ENCODE results near the gene SENP2. TPM values are rescaled to one million over a fixed set of nuclear protein-coding genes. Genes with fewer than 3 reads are reported as not detected.

The SENP2 gene
- polyA plus RNA-seq, 1 of the 3 experiments (the other 2 are of a cell fraction), result 7.1 TPM

Small RNA genes within 50 kb of the gene (small RNA-seq; reads per million reads assigned to genes)
- 0 reads per million in 7 experiments for gene AC133473.1

Other genes starting within 250 kb of the SENP2 start
- 9.1 and 12.0 TPM in 2 replicates for gene MAP3K13, start 223.2 kb upstream of the SENP2 start, polyA plus RNA-seq (2012; rRNA removed)
- 9.4 and 12.0 TPM in 2 replicates for gene TMEM41A, start 87.3 kb upstream of the SENP2 start, polyA plus RNA-seq (2012; rRNA removed)
- gene LIPH, start 33.7 kb upstream of the SENP2 start, polyA plus RNA-seq (2012; rRNA removed), result 0.06 TPM in 1 of 2 replicates, not detected in the other
- gene IGF2BP2, start 238.7 kb downstream of the SENP2 start, polyA plus RNA-seq (2012; rRNA removed), result 5.4 and 5.9 TPM in 2 replicates

All from SK-N-SH (cell line).